Kidney glomerular epithelial cell (primary cell): ENCODE measurements around the gene SEMA4D.
"Not testable (repeated sequence)": the region's sequence is repeated elsewhere in the genome, so short reads cannot be mapped to it uniquely, and the experiment has no call there.

Experiments
- DNase-seq: peaks from one replicate; lab custom pipeline; 2025; lab: John Stamatoyannopoulos, UW

Gene SEMA4D

GRCh38 chr9:89482056-89482851 lies 15.7 kb downstream of the SEMA4D start:
- no peak for DNase-seq

DNA sequence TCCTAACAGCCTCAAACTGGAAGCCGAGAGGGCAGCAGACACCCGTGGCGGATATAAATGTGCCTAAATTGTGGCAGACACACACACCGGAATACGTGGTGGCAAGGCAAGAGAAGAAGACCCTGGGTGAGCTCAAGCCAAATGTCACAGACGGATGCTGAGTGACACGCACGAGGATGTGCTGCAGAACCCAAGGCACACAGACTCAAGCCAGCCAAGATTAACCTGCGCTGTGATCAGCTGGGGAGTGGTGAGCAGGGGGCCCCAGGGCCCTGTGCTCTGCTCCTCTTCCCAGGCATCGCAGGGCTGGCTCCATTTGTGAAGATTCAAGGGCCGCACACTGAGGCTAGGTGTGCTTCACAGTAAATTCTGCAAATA lies 16.4 kb downstream of the SEMA4D start:
- no peak for DNase-seq

GRCh38 chr9:89480825-89481537 lies 16.9 kb downstream of the SEMA4D start:
- DNase-seq: no peak

- DNase-seq: not testable (repeated sequence)
Observed at GRCh38 chr9:89480372-89480771, 17.5 kb downstream of the SEMA4D start.

DNA sequence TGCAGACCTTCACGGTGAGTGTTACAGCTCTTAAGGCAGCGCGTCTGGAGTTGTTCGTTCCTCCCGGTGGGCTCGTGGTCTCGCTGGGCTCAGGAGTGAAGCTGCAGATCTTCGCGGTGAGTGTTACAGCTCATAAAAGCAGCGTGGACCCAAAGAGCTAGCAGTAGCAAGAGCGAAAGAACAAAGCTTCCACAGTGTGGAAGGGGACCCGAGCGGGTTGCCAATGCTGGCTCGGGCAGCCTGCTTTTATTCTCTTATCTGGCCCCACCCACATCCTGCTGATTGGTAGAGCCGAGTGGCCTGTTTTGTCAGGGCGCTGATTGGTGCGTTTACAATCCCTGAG lies 18.3 kb downstream of the SEMA4D start:
- not testable (repeated sequence) for DNase-seq

DNA sequence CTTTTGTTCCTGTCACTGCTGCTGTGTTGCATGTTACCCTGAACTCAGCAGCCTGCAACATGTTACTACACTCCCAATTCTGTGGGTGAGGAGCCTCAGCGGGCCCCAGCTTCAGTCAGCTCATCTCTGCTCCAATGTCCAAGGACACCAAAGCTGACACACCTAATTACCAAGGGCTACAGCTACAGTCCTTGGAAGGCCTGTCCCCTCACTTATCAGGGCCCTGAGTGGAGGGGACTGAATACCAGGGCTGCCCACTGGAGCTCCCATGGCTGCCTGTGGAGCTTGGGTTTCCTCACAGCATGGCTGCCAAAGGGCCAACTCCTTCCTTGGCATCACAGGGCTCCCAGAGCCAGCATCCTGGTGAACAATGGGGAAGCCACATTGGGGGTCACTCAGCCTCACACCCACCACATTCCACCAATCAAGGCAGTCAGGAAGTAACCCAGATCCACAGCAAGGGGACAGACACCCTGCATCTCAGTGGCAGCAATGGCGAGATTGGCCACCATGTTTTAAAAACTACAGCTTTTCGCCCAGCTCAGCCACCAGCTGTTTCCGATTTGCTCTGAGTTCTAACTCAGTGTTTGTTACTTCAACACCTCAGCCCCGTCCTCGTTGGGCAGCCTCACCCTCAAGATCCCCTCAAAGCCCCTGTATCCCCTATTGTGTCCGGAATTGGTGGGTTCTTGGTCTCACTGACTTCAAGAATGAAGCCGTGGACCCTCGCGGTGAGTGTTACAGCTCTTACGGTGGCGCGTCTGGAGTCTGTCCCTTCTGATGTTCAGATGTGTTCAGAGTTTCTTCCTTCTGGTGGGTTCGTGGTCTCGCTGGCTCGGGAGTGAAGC lies 18.9 kb downstream of the SEMA4D start:
- DNase-seq: no peak

GRCh38 chr9:89477811-89478630 lies 19.9 kb downstream of the SEMA4D start:
- DNase-seq: peak; percentile 62

GRCh38 chr9:89477384-89477783 lies 20.5 kb downstream of the SEMA4D start:
- DNase-seq: no peak

- no peak for DNase-seq
Observed at GRCh38 chr9:89476546-89476945, 21.4 kb downstream of the SEMA4D start.

DNA sequence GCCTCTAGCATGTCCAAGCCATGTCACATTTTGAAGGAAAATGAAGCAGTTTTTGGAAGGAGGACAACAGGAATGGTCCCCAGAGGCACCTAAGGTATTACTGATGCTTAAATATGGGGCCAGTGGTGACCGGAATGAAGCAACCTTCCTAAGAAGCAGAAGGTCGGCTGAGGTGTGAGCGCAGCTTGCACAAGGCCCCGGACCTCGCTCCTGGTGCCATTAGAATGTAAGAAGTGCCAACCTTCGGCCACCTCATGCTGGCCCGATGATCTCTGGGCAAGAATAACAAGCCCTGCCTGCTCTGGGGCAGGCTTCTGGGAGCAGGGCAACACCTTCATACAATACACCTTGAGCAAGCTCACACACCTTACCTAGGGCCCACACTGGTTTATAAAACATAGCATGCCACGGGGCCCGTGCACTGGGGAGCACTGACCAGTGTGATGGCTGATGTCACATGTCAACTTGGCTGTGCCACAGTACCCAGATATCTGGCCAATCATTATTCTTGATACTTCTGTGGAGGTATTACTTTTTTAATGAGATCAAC lies 21.9 kb downstream of the SEMA4D start:
- no peak for DNase-seq

GRCh38 chr9:89474939-89475338 lies 23.0 kb downstream of the SEMA4D start:
- no peak for DNase-seq

DNA sequence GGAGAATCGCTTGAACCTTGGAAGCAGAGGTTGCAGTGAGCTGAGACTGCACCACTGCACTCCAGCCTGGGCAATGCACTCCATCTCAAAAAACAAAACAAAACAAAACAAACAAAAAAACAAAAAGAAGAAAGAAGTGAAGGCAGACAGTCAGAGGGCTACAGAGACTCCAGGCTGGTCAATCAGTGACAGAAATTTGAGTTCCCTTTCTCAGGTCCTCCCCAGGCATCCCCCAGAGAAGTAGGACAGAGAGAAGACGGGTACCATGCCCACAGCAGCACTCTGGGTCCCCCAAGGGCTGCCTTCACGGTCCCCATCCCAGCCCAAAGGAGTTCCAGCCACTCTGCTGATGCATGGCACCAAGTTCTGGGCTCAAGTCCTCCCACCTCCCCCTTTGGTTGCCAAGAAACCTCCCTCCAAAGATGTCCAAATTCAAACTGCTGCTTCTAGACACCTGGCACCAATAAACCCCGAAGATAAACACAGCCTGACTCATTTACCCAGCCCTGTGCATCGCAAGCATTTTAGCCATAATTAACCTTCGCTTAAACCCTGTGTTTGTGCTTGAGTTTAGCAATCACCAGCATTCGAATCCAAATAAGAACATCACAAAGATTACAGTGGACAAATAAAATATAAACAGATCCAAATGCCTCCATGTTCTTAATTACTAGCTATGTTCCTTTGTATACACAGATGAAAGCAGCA lies 24.0 kb downstream of the SEMA4D start:
- no peak for DNase-seq

GRCh38 chr9:89471796-89472320 lies 26.1 kb downstream of the SEMA4D start:
- not testable (repeated sequence) for DNase-seq

- no peak for DNase-seq
Observed at GRCh38 chr9:89471390-89471789, 26.5 kb downstream of the SEMA4D start.

DNA sequence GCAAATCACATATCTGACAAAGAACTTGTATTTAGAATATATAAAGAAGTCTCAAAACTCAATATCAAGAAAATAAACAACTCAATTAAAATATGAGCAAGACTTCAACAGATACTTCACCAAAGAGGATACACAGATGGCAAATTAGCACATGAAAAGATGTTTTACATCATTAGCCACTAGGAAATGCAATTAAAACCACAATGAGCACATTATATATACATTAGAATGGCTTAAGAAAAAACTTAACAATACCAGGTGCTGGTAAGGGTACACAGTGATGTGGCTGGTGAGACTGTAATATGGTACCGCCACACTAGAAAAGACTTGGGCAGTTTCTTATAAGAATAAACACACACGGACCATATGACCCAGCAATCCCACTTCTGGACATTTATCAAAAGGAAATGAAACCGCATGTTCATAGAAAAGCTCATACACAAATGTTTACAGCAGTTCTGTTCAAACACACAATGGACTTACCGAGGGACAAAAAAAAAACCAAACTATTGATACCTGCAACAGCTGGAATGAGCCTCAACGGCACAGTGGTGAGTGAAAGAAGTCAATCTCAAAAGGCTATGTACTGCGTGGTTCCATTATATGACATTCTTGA lies 27.6 kb downstream of the SEMA4D start:
- DNase-seq: no peak

- DNase-seq: no peak
Observed at GRCh38 chr9:89469003-89469402, 28.9 kb downstream of the SEMA4D start.

GRCh38 chr9:89468281-89468960 lies 29.5 kb downstream of the SEMA4D start:
- no peak for DNase-seq

- no peak for DNase-seq
Observed at GRCh38 chr9:89467278-89467625, 30.7 kb downstream of the SEMA4D start.

- DNase-seq: peak; percentile 75
Observed at GRCh38 chr9:89466451-89467277, 31.2 kb downstream of the SEMA4D start.
